ENCODE data around the gene CYBA.

CYBA gene

GRCh38 chr16:88696441-88696840 lies 45.6 kb upstream of the CYBA start:
- Histone ChIP-seq H3K9ac (ENCODE audit: low read length) (no peak overlapping the region), H2AFZ (ENCODE audit: low read length) (no peak overlapping the region), H4K20me1 (ENCODE audit: insufficient read depth, low read length) (no peaks in the 10 kb centered on the region), H3K4me2 (ENCODE audit: low read depth, low read length) (no peak overlapping the region), H3K9me2 (replicated peaks; ENCODE audit: insufficient read depth, low read length) (no peaks in the 10 kb centered on the region), H3K79me2 (ENCODE audit: low read length) (peaks cover 2% of the 10 kb centered on the region; the same call in 1 of the 2 replicates), H3F3A (ENCODE audit: insufficient read depth, low read length) (no peaks in the 10 kb centered on the region; the same call in 1 of the 2 replicates), H3K36me3 (replicated peaks; ENCODE audit: insufficient read depth, low read length) (no peaks in the 10 kb centered on the region), H3K4me1 (ENCODE audit: low read length) (peaks cover 11% of the 10 kb centered on the region), H3K27me3 (replicated peaks; ENCODE audit: insufficient read depth, low read length) (no peaks in the 10 kb centered on the region), H3K27ac (ENCODE audit: low read length) (no peak overlapping the region), H3K4me3 (ENCODE audit: low read length) (no peak overlapping the region), H3K9me3 (replicated peaks; ENCODE audit: insufficient read depth, low read length) (no peaks in the 10 kb centered on the region)
- TF ChIP-seq CTCF (IDR thresholded peaks at IDR 0.05; ENCODE audit: low read length) (no peak), EZH2 (optimal IDR thresholded peaks at IDR 0.05; ENCODE audit: low read depth, low read length) (no peak), EZH2phosphoT487 (IDR thresholded peaks at IDR 0.05; ENCODE audit: low read length) (no peak)
- no peak for DNase-seq

GRCh38 chr16:88695753-88696152 lies 44.9 kb upstream of the CYBA start:
- H3K4me2 ChIP-seq (ENCODE audit: low read depth, low read length) = no peak overlapping the region
- H3K27ac ChIP-seq (ENCODE audit: low read length) = no peak overlapping the region
- no peak overlapping the region for H2AFZ ChIP-seq (ENCODE audit: low read length)
- H3K4me3 ChIP-seq (ENCODE audit: low read length) = no peak overlapping the region
- no peak overlapping the region for H3K9ac ChIP-seq (ENCODE audit: low read length)
- no peaks in the 10 kb centered on the region for H3K9me3 ChIP-seq (replicated peaks; ENCODE audit: insufficient read depth, low read length)
- H3K4me1 ChIP-seq (ENCODE audit: low read length) = peaks cover 7% of the 10 kb centered on the region
- H4K20me1 ChIP-seq (ENCODE audit: insufficient read depth, low read length) = no peaks in the 10 kb centered on the region
- no peaks in the 10 kb centered on the region for H3K79me2 ChIP-seq (ENCODE audit: low read length)
- no peak for DNase-seq
- TF ChIP-seq EZH2 (optimal IDR thresholded peaks at IDR 0.05; ENCODE audit: low read depth, low read length) (no peak), EZH2phosphoT487 (IDR thresholded peaks at IDR 0.05; ENCODE audit: low read length) (no peak), CTCF (IDR thresholded peaks at IDR 0.05; ENCODE audit: low read length) (no peak)
- no peaks in the 10 kb centered on the region for H3K27me3 ChIP-seq (replicated peaks; ENCODE audit: insufficient read depth, low read length)
- no peaks in the 10 kb centered on the region for H3K36me3 ChIP-seq (replicated peaks; ENCODE audit: insufficient read depth, low read length)
- H3F3A ChIP-seq (ENCODE audit: insufficient read depth, low read length) = no peaks in the 10 kb centered on the region; the same call in 1 of the 2 replicates
- H3K9me2 ChIP-seq (replicated peaks; ENCODE audit: insufficient read depth, low read length) = no peaks in the 10 kb centered on the region

GRCh38 chr16:88695218-88695617 lies 44.4 kb upstream of the CYBA start:
- no peak overlapping the region for H3K9ac ChIP-seq (ENCODE audit: low read length)
- peaks cover 2% of the 10 kb centered on the region for H3K4me1 ChIP-seq (ENCODE audit: low read length)
- H3K4me3 ChIP-seq (ENCODE audit: low read length) = no peak overlapping the region
- no peaks in the 10 kb centered on the region for H3F3A ChIP-seq (ENCODE audit: insufficient read depth, low read length)
- H3K9me3 ChIP-seq (replicated peaks; ENCODE audit: insufficient read depth, low read length) = no peaks in the 10 kb centered on the region
- no peaks in the 10 kb centered on the region for H3K27me3 ChIP-seq (replicated peaks; ENCODE audit: insufficient read depth, low read length)
- no peak overlapping the region for H2AFZ ChIP-seq (ENCODE audit: low read length)
- no peak overlapping the region for H3K4me2 ChIP-seq (ENCODE audit: low read depth, low read length)
- no peaks in the 10 kb centered on the region for H3K36me3 ChIP-seq (replicated peaks; ENCODE audit: insufficient read depth, low read length)
- no peak for DNase-seq
- no peak overlapping the region for H3K27ac ChIP-seq (ENCODE audit: low read length)
- H3K9me2 ChIP-seq (replicated peaks; ENCODE audit: insufficient read depth, low read length) = no peaks in the 10 kb centered on the region
- no peaks in the 10 kb centered on the region for H4K20me1 ChIP-seq (ENCODE audit: insufficient read depth, low read length)
- TF ChIP-seq EZH2phosphoT487 (IDR thresholded peaks at IDR 0.05; ENCODE audit: low read length) (no peak), EZH2 (optimal IDR thresholded peaks at IDR 0.05; ENCODE audit: low read depth, low read length) (no peak), CTCF (IDR thresholded peaks at IDR 0.05; ENCODE audit: low read length) (no peak)
- no peaks in the 10 kb centered on the region for H3K79me2 ChIP-seq (ENCODE audit: low read length)

All from MM.1S (cell line).